NCI-H2171 treated with DMSO at 0.1 percent for 48 hours (cell line): Measurements from ENCODE around the gene NBAS.

Experiments used
- DNase-seq: peaks from one replicate; lab custom pipeline; 2025; lab: John Stamatoyannopoulos, UW

Gene NBAS

DNA sequence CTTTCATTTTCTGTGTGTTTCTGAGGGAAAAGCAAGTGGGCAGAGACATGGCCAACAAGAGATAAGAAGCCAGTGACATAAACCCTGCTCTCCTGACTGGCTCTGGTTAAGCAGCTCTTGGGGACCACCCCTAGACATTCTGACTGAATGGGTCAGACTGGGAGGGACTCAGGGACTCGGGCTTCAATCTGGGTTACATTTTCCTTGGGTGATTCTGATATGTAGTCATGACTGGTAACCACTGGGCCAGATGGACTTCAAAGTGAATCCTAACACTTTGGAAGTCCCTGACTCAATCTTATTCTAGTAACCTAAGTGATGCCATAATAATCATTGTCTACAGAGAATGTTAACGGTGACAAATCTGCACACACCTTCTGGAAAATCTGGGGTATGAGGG lies 397.8 kb downstream of the NBAS start:
- no peak for DNase-seq

DNA sequence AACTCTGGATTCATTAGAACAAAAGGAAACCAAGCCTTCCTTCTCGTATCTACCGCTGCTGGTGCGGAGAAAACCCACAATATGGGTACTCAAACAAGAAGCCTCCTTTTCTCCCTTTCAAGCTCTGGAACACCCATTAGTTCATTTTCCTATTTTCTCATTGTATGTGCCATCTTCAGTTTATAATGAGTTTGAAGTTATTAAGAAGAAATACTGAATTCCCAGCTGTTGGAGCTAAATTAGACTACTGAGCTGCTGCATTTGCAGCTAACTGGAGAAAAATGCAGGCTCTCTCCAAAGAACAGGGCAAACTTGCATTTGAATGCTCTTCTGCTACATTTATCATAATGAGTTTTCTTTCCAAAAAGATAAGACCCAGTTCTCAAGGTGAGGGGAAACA lies 398.5 kb downstream of the NBAS start:
- no peak for DNase-seq

DNA sequence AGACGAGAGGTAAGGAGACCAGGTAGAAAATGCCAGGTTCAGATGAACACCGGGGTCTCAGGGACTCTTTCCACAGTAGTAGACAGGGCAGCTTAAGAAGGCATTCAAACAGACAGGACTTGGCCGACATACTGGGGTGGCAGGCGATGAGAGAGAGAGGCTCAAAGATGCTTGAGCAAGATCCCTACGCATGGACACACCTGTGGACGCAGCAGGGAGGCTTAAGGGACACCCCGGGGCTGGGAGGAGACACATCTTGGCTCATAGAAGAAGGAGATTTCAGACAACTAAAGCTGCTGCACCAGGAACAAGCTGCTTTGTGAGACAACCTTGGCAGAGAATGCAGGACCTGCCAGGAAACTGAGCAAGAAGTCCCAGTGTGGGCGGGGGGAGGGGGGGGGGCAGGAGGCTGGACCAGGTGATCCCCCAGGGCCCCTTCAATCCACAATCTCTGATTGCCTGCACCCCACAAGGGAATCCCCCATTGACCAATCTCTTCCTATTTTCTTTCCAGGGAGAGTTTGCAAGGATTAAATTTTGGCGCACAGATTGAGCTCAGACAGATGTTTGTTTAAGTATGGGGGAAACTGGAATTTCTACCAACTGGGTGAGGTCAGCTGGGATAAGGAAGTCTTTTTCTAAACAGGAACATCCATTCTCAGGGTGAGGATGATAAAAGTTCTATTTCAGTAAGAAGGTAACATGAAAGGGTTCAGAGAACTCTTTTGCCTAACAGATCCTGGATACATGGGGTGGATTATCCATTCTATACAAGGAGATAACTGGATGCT lies 400.7 kb downstream of the NBAS start:
- no peak for DNase-seq

DNA sequence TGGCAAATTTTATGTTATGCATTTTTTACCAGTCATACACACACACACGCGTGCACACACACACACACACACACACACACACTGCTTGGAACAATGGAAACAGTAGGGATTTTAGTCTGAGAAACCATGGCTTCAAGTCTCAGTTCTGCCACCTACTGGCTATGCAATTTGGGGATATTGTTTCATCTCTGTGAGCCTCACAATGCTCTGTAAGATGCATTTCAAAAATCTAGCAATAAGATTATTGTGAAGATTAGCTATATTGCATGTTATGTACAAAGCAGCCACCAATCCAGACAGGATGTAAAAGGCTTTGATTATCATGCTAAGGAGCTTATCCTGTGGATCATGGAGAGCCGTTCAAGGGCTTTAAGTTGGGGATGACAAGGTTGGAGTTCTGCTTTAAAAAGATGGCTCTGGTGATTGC lies 401.4 kb downstream of the NBAS start:
- peak; percentile 45 for DNase-seq

DNA sequence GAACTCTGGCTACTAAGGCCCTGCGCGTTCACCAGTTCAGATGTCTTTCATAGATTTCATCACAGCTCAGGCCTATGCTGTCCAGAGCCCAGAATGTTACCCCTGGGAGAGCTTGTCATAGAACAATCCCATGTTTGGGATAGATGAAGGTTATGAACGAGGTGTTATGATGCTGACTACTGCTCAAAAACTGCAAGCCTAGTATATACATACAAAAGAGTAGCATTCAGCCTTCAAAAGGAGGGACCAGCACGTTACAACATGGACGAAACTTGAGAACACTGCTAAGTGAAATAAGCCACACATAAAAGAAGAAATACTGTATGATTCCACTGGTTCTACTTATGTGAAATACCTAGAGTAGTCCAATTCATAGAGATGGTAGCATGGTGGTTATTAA lies 401.9 kb downstream of the NBAS start:
- DNase-seq = no peak

DNA sequence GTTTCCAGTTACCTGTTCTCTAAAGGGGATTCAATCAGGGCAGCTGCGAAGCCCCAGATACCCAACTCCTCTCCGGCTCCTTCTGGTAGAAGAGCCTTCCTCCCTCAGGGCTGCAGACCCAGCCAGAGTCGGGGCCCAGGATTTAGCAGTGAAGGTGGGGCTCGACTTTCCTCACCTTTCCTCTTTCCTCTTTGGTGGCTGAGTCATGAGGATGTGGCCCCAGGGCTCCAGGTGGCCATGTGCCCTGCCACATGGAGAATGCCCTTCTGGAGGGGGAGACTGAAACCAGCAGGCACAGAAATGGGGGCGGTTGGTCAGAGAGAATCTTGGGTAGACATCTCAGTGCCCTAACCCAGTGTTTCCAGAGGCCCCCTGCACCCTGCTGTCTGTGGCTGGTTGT lies 402.6 kb downstream of the NBAS start:
- no peak for DNase-seq

DNA sequence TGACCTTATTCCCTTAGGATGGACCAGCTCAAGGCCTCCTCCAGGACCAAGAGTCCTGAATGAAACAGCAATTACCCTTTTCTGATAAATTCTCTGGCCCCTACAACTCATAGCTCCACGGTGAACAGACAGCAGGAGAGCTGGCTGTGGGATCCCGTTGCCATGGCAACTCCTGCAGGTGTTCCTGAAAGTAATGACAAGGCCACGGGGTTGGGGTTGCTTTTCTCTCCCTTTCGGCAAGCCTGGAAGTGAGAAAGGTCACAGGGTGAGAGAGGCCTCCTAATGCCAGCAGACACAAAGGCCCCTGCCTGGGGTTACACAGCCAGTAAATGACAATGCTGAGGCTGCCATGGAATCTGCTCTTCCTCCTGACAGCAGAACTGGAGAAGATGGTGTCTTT lies 403.0 kb downstream of the NBAS start:
- peak; percentile 35 for DNase-seq

DNA sequence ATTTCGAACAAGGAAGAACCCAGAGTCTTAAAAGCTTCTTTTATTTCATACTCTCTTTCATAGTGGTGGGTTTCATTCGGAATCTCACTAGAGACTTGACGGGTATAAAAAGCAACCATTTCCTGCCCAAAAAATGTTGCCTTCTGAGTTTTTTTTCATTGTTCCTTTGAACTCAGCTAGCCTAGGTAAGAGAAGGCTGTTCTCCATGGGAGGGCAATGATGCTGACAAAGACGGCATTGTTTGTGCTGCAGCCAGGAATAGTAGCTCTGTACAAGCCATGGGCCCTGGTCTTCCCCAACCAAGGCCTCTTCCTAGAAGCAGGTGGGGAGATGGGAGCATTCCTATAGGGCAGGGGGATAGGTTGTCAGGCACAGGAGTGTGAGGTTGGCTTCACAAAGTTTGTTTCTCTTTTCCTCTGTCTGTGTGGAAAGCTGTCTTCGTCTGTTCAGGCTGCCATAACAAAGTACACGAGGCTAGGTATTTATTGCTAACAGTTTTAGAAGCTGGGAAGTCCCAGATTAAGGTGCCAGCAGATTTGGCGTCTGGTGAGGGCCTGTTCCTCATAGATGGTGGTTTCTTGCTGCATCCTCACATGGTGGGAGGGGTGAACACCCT lies 405.1 kb downstream of the NBAS start:
- no peak for DNase-seq

DNA sequence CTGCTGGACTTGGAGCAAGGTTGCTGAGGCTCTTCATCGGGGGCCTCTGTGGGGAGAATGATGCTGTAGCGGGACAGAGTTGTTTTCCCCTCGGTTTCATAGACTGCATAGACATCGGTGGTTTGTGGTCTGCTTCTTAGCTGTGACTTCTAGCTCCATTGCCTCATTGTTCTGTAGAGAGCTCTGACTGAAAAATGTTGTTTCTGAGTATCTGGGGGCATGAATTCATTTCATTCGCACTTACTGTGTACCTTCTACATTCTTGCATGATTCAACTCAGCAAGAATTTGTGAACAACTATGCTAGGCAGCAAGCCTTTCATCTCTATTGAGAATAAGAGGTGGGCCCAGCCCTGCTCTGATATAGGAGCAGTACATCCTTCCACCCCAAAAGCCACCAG lies 406.8 kb downstream of the NBAS start:
- DNase-seq = no peak

DNA sequence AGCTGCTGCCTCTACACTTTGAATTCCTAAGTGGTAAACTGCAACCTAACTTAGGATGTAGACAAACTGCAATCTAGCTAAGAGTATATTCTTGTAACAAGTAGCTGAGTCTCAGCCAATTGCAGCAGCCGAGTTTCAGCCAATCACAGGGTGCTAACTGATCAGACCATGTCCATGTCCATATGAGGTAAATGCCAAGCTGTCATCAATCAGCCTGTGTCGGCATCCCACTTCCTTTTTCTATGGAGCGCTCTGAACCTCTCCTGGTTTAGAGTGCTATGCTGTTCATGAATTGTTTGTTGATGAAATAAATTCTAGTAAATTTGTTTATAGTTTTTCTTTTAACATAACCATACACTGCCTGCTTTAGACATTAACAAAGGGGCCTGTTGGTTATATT lies 408.8 kb downstream of the NBAS start:
- DNase-seq = no peak

DNA sequence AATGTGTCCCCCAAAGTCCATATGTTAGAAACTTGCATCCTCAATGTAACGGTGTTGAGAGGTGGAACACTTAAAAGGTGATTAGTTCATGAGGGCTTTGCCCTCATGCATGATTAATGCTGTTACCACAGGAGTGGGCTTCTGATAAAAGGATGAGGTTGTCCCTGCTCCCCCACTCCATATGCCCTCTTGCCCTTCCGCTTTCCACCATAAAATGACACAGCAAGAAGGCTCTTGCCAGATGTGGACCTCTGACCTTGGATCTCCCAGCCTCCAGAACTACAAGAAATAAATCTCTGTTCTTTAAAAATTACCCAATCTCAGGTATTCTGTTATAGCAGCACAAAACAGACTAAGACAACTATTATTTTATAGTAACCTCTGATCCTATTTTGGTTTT lies 412.1 kb downstream of the NBAS start:
- DNase-seq = no peak

DNA sequence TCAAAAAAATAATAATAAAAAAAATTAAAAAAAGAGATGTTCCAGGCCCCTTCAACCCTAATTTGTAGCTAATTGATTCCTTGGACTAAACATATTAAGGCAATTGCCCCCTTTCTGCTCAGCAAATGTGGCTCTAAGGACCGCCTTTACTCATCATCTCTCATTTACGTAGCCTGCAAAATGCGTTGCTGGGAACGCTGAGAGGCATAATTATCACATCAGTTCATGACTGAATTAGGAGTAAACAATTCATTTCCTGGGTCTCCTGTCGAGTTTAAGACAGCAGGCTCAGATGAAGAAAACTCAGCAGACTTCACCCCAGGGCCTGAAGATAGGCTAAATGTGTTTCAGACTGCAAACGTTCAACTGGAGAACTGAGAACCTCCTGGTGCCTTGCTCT lies 413.5 kb downstream of the NBAS start:
- DNase-seq = no peak

DNA sequence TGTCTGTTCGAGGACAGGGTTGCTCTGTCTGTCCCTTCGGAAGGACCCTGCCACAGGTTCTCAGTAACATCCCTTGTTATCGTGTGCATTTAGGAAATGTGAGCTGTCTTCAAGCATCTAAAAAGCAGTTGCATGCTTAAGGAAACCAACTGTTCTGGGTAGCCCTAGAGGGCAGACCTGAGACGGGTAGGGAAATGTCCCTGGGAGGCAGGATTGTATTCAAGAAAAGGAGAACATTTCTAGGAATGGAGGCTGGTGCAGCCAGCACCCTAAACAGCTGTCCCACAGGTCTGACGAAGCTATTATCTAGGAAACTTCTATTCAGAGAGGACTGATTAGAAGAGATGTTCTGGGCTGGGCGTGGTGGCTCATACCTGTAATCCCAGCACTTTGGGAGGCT lies 414.2 kb downstream of the NBAS start:
- DNase-seq = no peak

DNA sequence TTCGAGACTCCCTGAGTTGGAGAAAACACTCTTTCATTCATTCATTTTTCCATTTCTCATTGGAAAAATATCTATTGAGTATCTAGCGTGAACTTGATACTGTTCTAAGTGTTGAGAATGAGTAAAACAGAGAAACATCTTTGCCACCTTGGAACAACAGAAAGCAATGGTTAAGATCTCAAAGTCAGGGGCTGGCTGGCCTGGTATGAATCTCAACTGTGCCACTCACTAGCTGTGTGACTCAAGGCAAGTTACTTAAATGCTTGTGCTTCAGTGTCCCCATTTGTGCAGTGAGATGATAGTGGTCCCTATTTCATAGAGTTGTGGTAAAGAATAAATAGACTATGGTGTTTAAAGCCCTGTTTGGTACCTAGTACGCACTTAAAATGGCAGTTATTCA lies 415.2 kb downstream of the NBAS start:
- no peak for DNase-seq

DNA sequence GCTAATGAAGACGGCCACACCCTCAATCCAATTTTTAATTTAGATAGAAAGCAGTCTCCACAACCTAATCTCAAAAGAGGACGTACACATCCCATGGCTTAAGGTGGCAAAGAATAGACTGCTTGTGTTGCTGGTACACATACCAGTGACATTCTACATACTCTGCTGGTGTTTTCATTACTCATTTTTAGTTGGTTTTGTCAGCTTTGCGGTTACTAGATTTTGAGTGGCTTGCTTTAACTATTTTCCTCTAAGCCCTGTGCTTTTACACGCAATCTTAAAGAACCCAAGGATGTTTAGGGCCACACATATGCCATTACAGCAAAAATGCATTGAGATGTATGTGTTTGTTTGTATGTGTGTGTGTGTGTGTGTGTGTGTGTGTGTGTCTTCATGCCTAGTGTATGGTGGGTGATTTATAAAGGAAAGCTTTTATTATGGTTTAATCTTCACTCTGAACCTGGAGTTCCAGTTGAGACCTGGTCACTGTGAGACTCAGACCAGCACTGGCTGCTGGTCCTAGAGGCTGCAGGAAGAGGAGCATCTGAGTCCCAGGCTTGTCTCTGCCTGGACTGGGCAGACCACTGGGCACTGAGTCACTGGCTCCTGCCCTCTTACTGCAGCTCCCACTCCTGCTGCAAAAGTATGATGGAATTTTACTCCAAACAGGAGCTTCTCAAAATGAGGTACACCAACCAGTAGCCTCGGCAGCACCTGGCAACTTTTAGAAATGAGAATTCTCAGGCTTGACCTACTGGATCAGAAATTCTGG lies 415.9 kb downstream of the NBAS start:
- no peak for DNase-seq

DNA sequence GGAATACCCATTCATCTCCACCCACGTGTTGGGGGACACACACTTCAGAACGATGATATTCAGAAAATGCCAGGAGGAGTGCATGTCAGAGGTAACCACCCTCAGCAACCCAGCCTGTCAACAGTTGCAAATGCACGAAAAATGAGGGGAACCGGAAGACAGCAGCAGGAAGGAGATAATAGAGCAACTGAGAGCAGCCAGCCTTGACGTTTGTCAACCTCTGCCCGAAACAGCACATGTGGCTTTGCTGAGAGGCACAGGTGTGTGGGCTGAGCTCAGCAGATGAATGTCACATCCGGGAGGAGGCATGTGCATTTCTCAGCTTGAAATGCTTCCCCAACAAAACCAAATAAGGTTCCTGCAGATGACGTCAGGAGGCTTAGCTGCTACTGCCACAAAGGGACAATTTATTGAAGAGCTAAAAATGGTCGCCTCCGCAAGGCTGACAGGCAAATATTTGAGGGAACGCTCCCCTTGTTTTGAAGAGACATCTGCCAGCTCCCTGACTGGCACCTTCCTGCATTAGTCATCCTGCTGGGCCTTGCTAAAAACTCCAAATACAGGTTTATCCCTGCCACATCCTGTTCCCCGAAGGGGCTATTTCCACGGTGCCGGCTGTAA lies 419.0 kb downstream of the NBAS start:
- DNase-seq = peak; percentile 83

DNA sequence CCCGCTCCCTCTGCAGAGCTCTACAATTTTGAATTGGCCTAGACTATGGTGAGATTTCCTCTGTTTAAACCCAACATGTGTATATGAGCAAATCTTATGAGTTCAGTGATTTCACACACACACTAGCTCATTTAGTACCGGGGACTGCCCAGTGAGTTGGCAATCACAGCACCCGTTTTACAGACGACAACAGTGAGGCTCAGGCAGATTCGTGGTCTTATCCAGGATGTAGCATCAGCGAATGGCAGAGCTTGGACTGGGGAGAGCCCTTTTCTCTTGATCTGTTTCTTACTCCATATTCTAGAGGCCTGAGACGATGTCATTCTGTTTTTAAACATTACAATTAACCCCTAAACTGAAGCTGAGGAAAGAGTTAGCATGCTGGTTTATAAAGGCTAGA lies 419.9 kb downstream of the NBAS start:
- DNase-seq = no peak

DNA sequence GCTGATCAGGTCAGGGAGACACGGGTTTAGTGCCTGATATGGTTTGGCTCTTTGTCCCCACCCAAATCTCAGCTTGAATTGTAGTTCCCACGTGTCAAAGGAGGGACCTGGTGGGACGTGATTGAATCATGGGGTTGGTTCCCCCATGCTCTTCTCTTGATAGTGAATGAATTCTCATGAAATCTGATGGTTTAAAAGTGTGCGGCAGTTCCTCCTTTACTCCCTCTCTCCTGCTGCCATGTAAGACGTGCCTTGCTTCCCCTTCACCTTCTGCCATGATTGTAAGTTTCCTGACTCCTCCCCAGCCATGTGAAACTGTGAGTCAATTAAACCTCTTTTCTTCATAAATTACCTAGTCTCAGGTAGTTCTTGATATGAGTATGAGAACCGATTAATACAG lies 424.5 kb downstream of the NBAS start:
- DNase-seq = no peak

DNA sequence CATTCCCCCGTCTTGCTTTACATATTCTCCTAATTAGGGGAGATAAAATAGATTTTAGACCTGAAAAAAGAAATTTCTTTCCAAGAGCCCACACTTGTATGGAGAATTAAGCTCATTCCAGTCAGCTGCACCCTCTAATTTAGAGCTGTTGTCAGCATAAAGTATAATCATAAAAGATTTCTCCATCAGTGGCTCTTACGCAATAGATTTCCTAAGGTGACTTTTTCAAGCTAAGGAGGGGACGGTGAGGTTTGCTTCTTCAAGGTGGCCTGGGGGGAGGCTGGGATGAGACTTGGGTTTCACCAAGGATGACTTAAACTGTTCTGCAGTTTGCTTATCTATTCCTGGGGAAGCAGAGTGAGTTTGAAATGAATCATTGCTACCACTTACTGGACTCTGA lies 426.2 kb downstream of the NBAS start:
- DNase-seq = no peak

DNA sequence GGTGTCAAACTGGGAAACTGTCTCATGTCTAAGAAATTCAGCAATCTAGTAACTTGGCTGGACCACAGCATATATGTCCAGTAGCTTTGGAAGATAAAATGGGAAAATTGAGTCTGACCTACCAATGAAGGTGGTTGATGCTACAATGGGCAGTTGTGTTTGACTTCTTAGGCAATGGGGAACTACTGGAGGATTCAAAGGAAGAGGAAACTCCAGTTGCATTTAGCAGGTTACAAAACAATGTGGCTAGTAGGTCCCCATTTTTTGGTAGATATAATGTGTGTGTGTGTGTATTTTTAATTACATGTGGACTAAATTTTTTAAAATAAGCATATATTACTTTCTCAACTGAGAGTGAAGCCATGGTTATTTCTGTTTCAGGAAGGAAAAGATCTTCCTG lies 427.7 kb downstream of the NBAS start:
- no peak for DNase-seq

DNA sequence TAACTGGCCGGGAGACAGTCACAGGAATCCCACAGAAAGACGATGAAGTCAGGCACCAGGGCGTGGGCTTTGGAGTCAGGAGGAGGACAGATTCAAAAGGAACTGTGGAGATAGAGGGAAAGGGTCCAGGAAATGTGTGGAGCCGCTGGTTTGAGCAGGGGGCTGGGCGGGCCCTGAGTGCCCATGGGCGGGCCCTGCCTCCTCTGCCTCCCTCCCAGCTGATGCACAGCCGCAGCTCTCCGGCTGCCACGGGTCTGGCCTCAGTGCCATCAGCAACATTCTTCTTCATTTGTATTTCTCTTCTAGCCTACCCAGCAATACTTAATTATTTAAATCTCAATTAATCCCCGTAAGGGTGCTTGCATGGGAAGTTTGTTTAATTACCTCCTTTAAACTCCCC lies 432.3 kb downstream of the NBAS start:
- no peak for DNase-seq

DNA sequence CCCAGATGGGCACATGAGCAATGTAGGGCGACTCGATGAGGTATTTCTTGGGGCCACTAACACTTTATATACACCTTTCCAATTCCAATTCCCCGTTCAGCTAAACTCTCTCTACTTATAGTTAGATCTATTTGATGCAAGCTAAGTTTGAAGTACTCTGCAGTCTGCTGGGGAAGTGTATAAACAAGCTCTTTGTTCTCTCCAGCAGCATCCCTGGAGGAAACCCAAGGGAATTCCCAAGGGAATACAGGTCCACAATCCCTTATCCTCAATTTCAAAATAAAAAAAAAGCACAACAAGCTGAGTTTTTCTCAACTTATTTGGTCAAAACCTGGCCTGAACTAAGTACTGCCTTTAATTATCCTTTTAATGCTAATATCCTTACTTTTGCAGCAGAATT lies 433.3 kb downstream of the NBAS start:
- peak; percentile 84 for DNase-seq

DNA sequence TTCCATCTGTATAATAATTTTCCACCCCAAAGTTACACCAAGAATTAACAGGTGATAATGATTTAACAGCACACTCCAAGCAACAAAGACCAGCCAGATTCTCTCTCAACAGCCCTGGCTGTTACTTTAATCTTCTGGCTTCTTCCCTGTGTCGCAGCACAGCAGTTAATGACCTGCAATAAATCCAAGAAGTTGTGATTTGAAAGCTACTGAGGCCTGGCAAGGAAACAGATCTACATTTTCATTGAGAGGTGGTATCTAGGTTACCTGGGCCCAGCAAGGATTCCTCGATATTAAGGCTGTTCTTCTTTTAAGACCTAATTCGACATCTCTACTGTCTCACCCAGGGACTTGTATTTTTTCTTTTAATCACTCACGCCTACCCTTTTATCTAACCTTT lies 433.8 kb downstream of the NBAS start:
- DNase-seq = no peak
